Psoas muscle (tissue), 8 donors: ENCODE results near the gene TANK. TPM values are rescaled to one million over a fixed set of nuclear protein-coding genes. Genes with fewer than 3 reads are reported as not detected.
"Not testable (repeated sequence)": the region's sequence is repeated elsewhere in the genome, so short reads cannot be mapped to it uniquely, and the experiment has no call there.

Experiments used
- ATAC-seq, 4 donors: fragments of 200-7000 bp; cut with Tn5 transposase; one replicate each; pipeline ENCODE4 v1.9.1; 2020; ENCODE audit warnings: moderate library complexity in 3 of 4, mild to moderate bottlenecking in 2 of 4
- DNase-seq, 2 donors: peaks; one replicate each; pipeline ENCODE4 v3.0.0-alpha.2; 2020
- H3K27ac ChIP-seq: fragments of 200-600 bp; one replicate; pipeline ENCODE4 v1.8.0; 2022
- H3K27me3 ChIP-seq, 3 donors: fragments of 200-600 bp in 1 of 3; one replicate each; pipeline versions ENCODE4 v1.6.1 to v1.8.0; 2013 to 2022; ENCODE audit warnings: low read length in 2 of 3, mild to moderate bottlenecking in 2 of 3, moderate library complexity in 1 of 3; ENCODE audit not compliant: insufficient read depth in 3 of 3
- H3K36me3 ChIP-seq, 2 donors: fragments of 200-600 bp in 1 of 2; one replicate each; pipeline versions ENCODE4 v1.6.1 to v1.8.0; 2013 to 2022; ENCODE audit warnings: low read depth in 1 of 2, mild to moderate bottlenecking in 1 of 2, moderate library complexity in 1 of 2; ENCODE audit not compliant: insufficient read depth in 1 of 2
- H3K4me1 ChIP-seq: fragments of 200-600 bp; one replicate; pipeline ENCODE4 v1.8.0; 2022
- H3K4me3 ChIP-seq: fragments of 200-600 bp; one replicate; pipeline ENCODE4 v1.8.0; 2022; ENCODE audit warnings: mild to moderate bottlenecking
- H3K9me3 ChIP-seq: fragments of 200-600 bp; one replicate; pipeline ENCODE4 v1.8.0; 2022
- WGBS, 3 donors: extraction: QIAGEN DNeasy Blood & Tissue Kit; methylation state at CpG; one replicate each; pipeline versions ENCODE4 v1.1.6 to v1.1.7; 2013; 5-methylcytosine and 5-hydroxymethylcytosine counted together
- intact Hi-C, 2 donors: fragments of 100-400 bp; cut with DNase I; formaldehyde crosslinking; loops; one replicate each; pipeline versions ENCODE4 v1.11.0 to v1.14.2; 2022
- polyA plus RNA-seq, 3 donors: library from polyadenylated mRNA; stranded (reverse); fragments of 200-250 nt; gene quantifications; one replicate each; pipeline ENCODE4 v1.2.3, GENCODE V29; 2013
- total RNA-seq, 4 donors: library from RNA; stranded (reverse); fragmentation: NEBNext Ultra II Directional in 2 of 4; extraction: Animal tissue kit (Norgen Biotek cat#: 25700) in 2 of 4; gene quantifications; one replicate each; pipeline versions ENCODE4 v1.2.1 to v1.2.4, GENCODE V29; 2021 to 2023
- TF ChIP-seq, protein P1 (sequence below): fragments of 200-600 bp; IDR thresholded peaks from one replicate; pipeline ENCODE4 v1.8.0; 2022; ENCODE audit warnings: antibody characterized with exemption
- donor health status: healthy with polysubstance abuse.
- donor health status: DM: no; HTN: no; CAD: no; lungs with moderate emphysema.
- donor health status: Bipolar disorder and iron deficiency.
- donor health status: healthy.
- donor health status: DM: yes; HTN: yes; CAD: no.
- donor health status: DM: no; HTN: no; CAD: no.
- donor health status: DM: no; HTN: no; CAD: no.
- donor health status: DM: yes; HTN: yes; CAD: no.

TANK gene
- total and polyA plus RNA-seq, 7 donors = 39.6 to 75.7 (median 57.2) TPM

- TF ChIP-seq, protein P1, sequence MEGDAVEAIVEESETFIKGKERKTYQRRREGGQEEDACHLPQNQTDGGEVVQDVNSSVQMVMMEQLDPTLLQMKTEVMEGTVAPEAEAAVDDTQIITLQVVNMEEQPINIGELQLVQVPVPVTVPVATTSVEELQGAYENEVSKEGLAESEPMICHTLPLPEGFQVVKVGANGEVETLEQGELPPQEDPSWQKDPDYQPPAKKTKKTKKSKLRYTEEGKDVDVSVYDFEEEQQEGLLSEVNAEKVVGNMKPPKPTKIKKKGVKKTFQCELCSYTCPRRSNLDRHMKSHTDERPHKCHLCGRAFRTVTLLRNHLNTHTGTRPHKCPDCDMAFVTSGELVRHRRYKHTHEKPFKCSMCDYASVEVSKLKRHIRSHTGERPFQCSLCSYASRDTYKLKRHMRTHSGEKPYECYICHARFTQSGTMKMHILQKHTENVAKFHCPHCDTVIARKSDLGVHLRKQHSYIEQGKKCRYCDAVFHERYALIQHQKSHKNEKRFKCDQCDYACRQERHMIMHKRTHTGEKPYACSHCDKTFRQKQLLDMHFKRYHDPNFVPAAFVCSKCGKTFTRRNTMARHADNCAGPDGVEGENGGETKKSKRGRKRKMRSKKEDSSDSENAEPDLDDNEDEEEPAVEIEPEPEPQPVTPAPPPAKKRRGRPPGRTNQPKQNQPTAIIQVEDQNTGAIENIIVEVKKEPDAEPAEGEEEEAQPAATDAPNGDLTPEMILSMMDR = no peak
- no peak overlapping the region for H3K4me3 ChIP-seq
- no peaks in the 10 kb centered on the region for H3K9me3 ChIP-seq
- peaks cover 16% of the 10 kb centered on the region for H3K4me1 ChIP-seq
- H3K27me3 ChIP-seq = no peaks in the 10 kb centered on the region
- intact Hi-C loops = no loop called here
- no peak for ATAC-seq
- no peak overlapping the region for H3K27ac ChIP-seq
- no peaks in the 10 kb centered on the region for H3K36me3 ChIP-seq
- 78 to 100% (median 83%) methylated on average over 1 of the region's 1 CpG for WGBS, 3 donors
- DNase-seq = no peak
Observed at GRCh38 chr2:161131804-161132203, 28.4 kb upstream of the TANK start.

- H3K4me1 ChIP-seq = peaks cover 16% of the 10 kb centered on the region
- H3K36me3 ChIP-seq, H3K4me3 ChIP-seq, H3K27ac ChIP-seq, H3K27me3 ChIP-seq, H3K9me3 ChIP-seq, intact Hi-C loops, ATAC-seq, DNase-seq: not testable (repeated sequence)
- WGBS, 3 donors = 94 to 98% (median 96%) methylated on average over 5 of the region's 5 CpGs
Observed at GRCh38 chr2:161132384-161132783, 27.8 kb upstream of the TANK start.

GRCh38 chr2:161133366-161133765 is 26.9 kb upstream of the TANK start:
- TF ChIP-seq, protein P1 = no peak
- Histone ChIP-seq H3K36me3 (no peaks in the 10 kb centered on the region), H3K27me3 (no peaks in the 10 kb centered on the region), H3K4me3 (no peak overlapping the region), H3K27ac (no peak overlapping the region), H3K4me1 (peaks cover 16% of the 10 kb centered on the region), H3K9me3 (no peaks in the 10 kb centered on the region)
- ATAC-seq = no peak
- no peak for DNase-seq
- WGBS, 3 donors = 94% methylated on average over 6 of the region's 6 CpGs
- intact Hi-C loops = no loop called here

DNA sequence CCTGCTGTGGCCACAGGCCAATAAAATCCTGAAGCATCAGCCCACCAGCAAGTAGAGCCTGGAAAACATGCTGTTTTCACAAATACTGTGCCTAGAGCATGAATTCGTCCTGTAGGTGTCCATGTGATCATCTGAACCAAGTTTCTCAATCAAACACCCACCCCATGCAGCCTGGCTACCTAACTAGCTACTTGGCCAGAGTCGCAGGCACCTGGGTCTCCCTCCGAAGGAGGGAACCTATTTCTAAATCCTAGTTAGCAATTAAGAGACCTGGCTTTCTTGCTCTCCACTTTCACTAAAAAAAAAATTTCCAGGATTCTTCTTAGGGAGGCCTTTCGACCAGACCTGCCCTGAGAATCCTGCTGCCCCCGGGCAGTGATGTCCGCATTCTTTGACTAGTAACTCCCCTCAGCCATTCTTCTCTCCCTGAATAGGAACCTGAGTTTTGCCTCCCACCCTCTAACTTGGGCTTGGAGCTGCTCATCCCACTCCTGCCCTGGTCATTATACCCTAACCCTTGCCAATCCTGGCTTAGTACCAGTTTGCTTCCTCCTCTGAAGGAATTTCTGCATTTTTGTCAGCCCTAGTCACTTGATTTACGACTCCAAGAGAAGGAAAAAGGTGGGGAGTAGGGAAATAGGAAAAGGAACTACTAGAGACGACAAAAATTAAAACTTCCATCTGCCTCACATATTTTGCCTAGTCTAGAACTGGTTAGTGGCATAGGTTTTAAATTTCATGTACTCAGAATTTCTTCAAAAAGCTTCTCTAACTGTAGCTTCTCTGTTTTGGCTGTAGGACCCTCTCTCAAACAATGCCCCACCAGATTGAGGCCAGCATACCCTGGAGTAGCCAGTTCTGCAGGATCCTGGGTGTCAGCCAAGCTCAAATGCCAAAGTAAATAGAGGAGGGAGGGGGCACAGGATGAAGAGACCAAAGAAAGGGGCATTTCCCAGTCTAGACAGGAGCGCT is 25.4 kb upstream of the TANK start:
- intact Hi-C loops = no loop called here
- H3K9me3 ChIP-seq = no peaks in the 10 kb centered on the region
- H3K36me3 ChIP-seq = no peaks in the 10 kb centered on the region
- no peaks in the 10 kb centered on the region for H3K27me3 ChIP-seq
- TF ChIP-seq, protein P1 = no peak
- H3K4me3 ChIP-seq = no peak overlapping the region
- 60 to 70% (median 63%) methylated on average over 9 of the region's 9 CpGs for WGBS, 3 donors
- ATAC-seq (no peak), DNase-seq (no peak)
- no peak overlapping the region for H3K27ac ChIP-seq
- H3K4me1 ChIP-seq = peaks cover 16% of the 10 kb centered on the region

GRCh38 chr2:161135951-161136593 is 24.2 kb upstream of the TANK start:
- Histone ChIP-seq H3K4me1 (peaks cover 16% of the 10 kb centered on the region), H3K9me3 (no peaks in the 10 kb centered on the region), H3K36me3 (no peaks in the 10 kb centered on the region), H3K27ac (peak overlapping the region; percentile 21), H3K27me3 (no peaks in the 10 kb centered on the region), H3K4me3 (no peak overlapping the region)
- TF ChIP-seq, protein P1 = no peak
- intact Hi-C loops = no loop called here
- WGBS, 3 donors = 26 to 42% (median 31%) methylated on average over 4 of the region's 4 CpGs
- DNase-seq (no peak), ATAC-seq (no peak)
